ENCODE results near the gene ANKRD9.
"Not testable (repeated sequence)": the region's sequence is repeated elsewhere in the genome, so short reads cannot be mapped to it uniquely, and the experiment has no call there.

The ANKRD9 gene, protein sequence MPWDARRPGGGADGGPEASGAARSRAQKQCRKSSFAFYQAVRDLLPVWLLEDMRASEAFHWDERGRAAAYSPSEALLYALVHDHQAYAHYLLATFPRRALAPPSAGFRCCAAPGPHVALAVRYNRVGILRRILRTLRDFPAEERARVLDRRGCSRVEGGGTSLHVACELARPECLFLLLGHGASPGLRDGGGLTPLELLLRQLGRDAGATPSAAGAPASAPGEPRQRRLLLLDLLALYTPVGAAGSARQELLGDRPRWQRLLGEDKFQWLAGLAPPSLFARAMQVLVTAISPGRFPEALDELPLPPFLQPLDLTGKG

DNA sequence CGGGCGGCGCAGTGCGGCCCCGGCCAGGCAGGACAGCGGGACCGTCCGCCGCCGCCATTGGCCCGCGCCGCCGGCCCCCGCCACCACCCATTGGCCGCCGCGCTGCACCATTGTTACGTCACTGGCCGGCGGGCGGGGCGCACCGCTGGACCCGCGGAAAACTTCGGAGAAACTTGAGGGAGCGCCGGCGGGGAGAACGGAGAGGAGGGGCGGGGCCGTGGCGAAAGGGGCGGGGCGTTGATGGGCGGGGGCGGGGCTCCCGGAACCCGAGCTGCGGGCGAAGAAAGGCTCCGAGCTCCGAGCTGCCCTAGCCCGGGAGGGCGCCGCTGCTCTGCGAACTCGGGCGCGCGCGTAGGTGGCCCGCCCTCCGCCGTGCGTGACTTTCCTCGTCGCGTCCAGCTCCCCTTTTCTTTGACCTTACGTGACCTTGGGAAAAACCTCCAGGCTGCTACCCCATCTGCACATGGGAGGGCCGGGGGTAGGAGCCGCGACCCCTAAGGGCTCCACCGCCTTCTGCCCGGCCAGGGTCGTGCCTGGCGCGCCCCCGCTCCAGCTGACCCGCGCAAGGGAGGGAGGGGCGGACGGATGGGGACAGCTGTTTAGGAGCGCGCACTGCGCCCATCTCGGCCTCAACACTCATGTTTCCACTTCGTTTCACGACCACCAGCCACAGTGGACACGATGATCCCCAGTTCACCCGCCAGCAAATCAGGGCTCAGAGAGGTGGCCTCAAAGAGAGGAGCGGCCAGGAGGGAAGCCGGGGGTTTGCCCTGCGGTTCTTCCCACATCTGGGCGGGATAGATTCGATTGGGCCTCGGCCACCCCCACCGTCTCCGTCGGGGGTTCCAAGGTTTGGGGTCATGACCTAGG lies at the start of gene ANKRD9:
ANKRD9 (minus strand) TSS at position 31 of the 870 bp plus-strand sequence. CDS start 1,887 bp downstream, outside the sequence.
- in situ Hi-C loops (cut with MboI; ENCODE audit: low sequenced_read_pairs), result no loop called here

DNA sequence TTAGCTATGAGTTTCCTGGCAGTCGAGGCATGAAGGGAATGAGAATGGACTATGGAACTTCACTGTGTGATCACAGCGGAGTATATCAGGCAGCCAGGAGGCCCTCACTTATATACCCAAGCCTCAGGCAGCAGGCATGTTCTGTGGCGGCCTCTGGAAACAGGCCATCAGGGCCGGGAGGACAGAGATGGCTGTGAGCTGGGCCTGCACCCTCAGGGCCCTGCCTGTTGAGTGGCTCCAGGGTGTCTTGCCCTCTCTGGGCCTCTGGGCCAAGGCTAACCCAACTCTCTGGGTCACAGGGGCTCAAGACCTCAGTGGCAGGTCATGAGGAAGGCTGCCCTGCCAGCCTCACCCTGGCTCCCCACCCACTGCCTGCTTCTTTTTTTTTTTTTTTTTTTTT lies 49.0 kb upstream of the ANKRD9 start:
- in situ Hi-C loops (cut with MboI; ENCODE audit: low sequenced_read_pairs), result no loop called here

DNA sequence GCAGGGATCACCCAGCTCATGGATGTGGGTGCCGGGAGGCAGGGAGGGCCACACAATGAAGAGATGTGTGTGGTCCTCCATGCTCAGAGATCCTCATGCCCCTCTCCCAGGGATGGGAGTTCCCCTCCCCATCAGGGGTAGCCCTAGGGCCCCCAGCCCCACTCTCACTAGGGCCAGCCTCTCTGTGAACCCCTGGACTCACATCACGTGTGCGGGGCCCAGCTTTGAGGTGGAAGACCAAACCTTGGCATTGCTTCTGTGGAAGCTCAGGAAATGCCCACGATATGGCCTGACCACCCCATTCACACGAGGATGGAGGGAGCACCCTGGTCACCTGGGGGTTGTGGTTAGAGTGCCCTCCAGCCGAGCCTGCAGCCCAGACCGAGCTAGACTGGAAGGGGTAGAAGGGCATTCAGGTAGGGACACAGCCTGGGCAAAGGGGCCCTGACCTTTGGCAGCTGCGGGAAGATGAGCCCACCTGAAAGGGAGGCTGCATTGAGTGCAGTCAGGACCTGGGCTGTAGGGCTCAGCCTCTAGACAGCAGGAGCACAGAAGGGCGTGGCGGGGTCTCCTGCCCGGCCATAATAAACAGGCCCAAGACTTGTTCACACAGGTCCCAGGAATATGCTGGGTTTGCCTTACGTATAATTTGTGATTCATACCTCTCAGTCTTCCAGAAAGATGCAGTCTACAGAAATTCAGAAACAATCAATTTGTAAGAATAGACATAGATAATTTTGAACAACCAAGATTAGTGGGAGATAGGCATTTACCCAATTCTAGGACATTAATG lies 48.1 kb upstream of the ANKRD9 start:
- in situ Hi-C loops (cut with MboI; ENCODE audit: low sequenced_read_pairs), result no loop called here

DNA sequence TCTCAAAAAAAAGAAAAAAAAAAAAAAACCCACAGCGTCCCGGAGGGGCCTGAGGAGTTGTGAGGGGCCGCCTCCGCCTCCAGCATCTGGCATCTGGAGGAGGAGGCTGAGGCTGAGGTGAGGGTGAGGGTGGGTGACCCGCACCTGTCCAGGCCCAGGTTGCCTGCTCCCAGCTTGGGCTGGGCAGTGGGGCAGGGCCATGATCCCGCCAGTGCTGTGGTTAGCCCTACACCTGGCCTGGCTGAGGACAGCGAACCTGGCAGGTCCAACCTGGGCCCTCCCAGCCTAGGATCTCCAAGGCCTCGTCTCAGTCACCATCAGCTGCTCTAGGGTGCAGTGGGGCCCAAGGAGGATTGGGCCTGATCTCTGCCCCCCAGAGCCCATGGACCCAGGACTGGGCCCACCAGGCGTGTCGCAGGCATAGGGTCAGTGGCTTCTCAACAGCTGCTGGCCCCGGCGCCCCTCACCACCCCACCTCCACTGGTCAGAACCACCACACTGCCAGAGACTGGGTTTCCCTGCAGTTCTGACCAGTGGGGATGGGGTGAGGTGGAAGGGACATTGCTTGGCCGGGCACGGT lies 46.6 kb upstream of the ANKRD9 start:
- in situ Hi-C loops (cut with MboI; ENCODE audit: low sequenced_read_pairs), result no loop called here

DNA sequence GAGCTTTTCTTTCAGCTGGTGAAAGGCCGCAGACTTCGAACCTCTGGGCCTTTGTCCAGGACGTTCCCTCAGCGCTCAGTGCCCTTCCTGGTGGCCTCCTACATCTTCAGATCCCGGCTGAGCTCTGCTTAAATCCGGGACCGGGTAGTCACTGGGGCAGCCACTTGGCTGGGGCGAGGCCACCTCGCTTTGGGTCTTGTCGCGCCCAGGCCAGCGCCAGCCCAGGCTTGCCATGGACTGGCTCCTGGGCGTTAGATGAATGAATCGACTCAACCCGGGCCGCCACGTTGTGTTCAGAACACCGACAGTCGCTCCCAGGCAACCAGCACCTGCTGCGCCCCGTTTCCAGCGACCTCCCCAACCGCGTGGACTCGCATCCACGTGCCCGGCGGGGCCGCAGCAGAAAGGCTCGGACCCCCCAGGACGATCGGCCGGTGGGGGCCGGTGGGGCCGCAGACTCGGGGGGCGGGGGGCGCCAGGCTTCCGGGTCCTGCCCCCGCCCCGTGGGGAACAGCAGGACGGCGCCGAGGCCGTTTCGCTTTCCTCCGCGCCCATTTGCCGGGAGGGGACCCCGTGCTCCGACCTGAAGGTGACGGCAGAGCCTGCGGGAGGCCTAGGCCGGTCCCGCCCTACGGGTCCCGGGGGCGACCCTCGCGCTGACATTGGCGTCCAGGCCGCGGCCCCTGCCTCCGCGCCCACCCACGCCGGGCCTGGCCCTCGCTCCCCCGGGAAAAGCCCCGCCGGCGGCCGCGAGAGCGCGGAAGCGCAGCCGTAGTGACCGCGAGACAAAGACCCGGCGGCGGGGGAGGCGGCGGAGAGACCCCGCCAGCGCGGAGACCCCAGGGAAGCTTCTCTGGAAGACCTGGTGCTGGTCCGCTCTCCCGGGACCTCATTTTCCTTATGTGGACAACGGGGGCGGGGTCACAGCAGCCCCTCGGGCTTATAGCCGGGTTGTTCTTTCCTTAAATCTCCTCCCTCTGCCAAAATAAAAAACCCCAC lies 45.5 kb upstream of the ANKRD9 start:
- in situ Hi-C loops (cut with MboI; ENCODE audit: low sequenced_read_pairs), result no loop called here

DNA sequence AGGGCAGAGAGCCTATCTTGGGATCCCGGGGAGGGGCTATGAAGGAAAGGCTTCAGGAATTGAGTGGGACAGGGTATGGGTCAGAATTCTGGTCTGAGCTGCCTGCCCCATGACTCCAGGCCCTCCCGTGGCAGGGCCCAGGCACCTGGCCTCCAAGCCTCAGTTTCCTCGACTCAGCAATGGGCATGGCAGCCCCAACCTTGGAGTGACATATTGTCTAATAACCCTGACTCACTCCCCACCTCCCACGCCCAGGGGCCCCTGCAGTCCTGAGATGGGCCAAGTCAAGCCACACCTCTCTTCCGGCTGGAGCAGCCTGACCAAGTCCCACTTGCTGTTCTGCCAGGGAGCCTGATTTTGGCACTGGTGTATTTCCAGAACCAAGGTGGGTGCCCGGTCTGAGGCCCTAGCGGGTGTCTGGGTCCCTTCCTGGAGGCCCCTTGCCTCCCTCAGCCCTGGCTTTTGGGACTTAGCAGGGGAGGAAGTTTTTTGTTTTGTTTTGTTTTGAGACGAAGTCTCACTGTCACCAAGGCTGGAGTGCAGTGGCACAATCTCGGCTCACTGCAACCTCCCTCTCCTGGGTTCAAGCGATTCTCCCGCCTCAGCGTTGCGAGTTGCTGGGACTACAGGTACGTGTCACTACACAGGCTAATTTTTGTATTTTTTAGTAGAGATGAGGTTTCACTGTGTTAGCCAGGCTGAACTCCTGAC lies 42.6 kb upstream of the ANKRD9 start:
- in situ Hi-C loops (cut with MboI; ENCODE audit: low sequenced_read_pairs), result no loop called here

DNA sequence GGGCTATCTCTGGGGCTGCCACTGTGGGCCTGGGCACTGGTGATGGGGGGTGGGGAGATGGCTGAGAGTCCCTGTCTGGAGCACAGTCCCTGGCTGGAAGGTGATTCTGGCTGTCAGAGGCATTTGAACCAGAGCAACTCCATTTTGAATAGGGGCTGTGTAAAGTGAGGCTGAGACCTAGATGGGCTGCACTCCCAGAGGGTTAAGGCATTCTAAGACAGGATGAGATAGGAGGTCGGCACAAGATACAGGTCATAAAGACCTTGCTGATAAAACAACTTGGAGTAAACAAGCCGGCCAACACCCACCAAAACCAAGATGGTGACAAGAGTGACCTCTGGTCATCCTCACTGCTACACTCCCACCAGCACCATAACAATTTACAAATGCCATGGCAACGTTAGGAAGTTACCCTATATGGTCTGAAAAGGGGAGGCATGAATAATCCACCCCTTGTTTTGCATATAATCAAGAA lies 41.4 kb upstream of the ANKRD9 start:
- in situ Hi-C loops (cut with MboI; ENCODE audit: low sequenced_read_pairs), result not testable (repeated sequence)

DNA sequence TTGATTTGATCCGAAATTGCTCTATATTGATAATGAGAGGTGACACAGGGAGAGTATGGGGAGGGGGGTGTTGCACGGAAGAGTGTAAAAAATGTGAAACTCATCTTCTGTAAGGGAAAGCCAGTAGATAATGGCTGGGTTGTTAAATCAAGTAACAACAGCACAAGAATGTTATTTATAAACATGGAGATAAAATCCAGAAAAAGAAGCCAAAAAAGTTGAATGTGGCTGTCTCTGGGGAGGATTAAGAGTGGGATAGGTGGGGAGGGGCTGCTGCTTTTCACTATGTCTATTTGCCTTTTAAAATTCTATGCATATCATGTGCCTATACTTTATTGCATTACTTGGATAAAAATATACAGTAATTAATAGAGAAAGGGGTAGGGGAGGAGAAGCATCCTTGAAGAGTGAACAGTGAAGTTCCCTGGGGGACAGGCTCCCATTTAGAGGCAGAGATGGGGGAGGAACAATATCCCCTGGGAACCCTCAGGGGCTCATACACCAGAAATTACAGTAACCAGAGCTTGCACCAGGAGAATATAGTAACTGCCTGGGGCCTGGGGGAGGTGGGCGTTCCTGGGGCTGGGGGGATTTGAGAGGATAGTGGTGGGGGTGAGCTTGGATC lies 39.2 kb upstream of the ANKRD9 start:
- in situ Hi-C loops (cut with MboI; ENCODE audit: low sequenced_read_pairs), result no loop called here

DNA sequence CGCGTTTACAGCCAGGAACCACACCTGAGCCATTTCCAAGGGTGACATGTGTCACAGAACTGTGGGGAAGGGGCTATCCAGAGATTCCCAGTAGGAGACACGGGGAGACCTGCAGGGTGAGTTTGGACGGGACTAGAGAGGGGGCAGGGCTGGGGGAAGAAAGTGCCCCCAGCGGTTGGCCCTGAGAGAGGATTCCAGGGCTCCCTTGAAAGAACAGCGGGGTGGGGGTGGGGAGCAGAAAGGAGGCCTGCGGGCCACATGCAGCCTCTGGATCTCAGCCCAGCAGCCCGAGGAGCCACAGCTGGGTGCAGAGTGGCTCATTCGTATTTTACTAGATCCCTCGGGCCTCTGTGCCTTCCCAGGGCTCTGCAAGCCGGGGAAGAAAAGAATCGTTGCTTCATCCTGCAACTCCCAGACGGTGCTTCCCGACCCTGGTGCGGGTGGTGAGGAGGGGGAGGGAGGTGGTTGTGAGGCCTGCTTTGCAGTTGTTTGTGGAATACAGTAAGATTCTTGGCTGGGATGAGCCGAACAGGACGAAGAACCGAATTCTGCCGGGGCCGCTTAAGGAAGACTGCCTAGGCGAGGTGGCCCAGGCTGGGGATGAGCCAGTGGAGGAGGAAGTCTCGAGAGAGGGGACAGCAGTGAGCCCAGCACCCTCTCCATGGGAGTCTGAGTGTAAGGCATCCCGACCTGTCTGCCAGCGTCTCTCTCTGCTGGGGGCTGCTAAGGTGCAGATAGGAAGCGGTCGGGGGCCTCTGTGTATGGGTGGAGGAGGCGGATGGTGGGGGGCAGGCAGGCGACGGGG lies 36.1 kb upstream of the ANKRD9 start:
- in situ Hi-C loops (cut with MboI; ENCODE audit: low sequenced_read_pairs), result no loop called here

DNA sequence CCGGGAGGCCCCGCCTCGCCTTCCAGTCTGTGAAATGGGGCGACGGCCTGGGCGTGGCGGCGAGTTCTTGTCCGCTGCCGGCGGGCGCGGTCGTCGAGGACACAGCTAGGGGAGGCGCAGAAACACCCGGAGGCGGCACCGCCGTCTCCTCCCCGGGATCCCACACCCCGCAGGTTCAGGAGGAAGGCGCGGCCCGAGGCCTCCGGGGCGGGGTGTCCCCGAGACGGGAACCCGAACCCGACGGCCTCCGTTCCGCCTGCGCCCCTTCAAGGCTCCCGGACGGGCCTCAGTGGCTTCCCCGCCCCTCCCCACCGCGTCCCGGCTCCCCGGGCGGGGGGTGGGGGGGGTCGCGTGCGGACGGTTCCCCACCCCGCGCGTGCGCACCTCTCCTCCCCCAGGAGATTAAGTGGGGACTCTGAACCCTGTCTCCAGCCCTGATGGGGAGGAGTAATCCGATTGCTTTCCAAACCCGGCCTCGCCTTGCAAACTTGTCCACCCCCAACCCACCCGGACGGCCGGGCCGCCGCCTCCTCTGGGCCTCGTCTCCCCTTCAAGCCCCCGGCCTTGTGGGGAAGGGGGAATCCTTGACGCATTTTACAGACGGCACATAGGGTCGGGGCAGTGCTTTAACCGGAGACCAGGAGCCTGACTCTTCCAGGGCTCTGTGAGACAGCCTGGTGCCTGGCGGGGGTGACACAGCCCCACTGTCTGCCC lies 35.3 kb upstream of the ANKRD9 start:
- in situ Hi-C loops (cut with MboI; ENCODE audit: low sequenced_read_pairs), result no loop called here

DNA sequence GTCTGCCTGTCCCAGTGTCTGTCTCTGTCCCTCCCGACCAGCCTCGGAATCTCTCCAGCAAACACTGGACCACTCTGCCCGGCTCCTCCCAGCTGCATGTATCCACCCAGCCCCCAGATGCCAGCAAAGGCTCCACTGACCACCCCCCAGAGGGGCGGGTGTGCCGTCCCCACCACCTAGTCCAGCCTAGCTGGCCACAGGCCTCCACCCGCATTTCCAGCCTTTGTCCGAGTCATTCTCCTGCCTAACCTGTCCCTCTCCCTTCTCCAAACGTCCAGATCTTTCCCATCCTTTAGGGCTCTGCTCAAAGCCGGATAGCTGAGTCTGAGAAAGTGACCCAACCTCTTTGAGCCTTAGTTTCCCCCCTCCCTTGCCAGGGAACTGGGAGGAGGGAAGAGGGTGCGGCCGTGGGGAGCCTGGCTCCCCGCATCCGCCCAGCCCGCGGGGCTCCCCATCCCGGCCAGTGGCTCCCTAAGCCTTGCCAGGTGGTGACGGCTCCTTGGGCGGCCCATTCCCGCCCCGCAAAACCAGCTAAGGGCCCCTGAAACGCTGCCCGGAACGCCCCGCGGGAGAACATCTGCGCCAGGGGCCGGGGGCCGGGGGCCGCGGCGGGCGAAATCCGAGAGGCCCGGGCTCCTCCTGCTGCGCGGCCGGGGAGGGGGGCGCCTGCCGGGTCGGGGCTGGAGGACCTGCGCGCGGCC lies 34.6 kb upstream of the ANKRD9 start:
- in situ Hi-C loops (cut with MboI; ENCODE audit: low sequenced_read_pairs), result no loop called here

DNA sequence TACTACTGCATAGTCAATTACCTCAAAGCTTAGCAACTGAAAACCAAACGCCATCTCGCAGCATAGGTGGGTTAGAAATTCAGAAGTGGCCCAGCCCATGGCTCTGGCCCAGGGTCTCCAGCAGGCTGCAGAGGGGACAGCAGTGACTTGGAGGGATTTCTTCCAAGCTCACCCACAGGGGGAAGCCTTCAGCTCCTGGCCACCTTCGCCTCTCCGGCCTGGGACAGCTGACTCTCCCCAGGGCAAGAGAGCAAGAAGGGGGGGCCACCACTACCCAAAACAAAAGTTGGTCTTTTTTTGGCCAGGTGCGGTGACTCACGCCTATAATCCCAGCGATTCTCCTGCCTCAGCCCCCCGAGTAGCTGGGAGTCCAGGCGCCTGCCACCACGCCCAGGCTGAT lies 32.2 kb upstream of the ANKRD9 start:
- in situ Hi-C loops (cut with MboI; ENCODE audit: low sequenced_read_pairs), result no loop called here

DNA sequence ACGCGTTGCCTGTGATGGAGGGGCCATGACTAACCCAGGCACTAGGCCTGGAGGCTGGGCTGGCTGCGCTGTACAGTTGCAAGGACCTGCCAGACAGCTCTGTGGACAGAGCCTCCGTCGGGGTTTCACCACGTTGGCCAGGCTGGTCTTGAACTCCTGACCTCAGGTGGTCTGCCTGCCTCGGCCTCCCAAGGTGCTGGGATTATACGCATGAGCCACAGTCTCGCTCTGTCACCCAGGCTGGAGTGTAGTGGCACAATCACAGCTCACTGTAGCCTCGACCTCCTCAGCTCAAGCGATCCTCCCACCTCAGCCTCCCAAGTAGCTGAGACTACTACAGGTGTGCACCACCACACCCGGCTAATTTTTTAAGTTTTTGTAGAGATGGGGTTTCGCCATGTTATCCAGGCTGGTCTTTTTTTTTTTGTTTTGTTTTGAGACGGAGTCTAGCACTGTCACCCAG lies 31.5 kb upstream of the ANKRD9 start:
- in situ Hi-C loops (cut with MboI; ENCODE audit: low sequenced_read_pairs), result not testable (repeated sequence)

DNA sequence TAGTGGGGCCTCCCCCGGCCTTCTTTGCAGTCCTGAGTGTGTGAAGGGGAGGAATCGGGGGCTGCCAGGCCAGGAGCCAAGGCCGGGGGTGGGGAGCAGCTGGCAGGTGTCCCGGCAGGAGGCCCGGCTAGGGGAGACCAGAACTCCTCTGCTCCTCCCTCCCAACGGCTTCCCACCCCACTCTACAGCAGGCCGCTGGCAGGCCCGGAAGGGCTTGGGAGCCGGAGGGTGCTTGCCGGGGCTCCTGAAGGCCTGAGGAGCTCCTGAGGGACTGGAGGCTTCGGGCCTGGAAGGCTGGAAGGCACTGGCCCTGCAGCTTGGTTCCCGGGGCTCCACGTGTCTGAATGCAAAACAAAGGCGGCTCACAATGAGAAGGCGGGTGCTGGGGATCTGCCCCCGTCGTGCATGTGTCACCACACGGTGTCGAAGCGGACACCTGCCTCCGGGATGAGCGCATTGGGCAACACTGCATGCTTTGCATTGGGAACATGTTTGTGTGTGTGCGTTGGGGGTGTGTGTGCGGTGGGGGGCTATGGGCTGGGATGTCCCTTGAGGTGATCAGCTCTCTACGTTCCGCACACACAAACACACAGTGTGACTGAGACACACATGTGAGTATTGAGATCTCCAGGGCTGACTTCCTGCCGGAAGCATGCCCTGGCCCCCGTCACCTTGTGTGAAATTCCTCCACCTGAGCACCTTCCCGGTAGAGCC lies 30.9 kb upstream of the ANKRD9 start:
- in situ Hi-C loops (cut with MboI; ENCODE audit: low sequenced_read_pairs), result no loop called here

DNA sequence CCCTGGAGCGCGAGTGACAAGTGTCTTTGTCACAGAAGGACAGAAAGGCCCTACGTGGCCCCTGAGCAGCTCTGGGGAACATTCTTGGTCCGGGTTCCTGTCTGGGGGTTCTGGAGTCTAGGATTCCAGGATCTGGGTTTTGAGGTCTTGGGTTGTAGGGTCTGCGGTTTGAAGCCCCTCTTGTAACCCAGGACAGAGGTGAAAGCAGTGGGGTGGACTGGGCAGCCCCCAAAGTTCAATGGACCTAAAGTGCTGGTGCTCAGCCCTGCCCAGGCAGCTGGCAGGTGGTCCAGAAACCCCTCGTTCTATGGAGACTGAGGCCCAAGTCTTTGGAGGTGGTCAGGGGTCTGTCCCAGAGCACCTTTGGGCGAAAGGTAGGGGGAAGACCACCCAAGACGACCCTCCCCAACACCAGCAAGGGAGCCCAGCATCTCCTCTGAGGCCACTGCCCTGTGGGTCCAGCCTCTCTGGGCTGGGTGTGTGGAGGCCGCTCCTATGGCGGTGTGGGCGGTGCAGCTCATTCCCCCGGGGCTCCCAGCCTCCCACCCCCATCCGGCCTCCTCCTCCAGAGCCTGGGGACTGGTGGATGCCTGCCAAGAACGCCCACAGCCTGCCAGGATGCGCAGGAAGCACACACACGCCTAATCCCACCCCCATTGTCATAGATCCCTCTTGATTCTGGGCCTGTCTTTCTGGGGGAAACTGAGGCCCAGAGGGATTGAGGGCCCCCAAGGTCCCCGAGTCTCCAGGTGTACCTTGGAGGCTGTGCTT lies 30.2 kb upstream of the ANKRD9 start:
- in situ Hi-C loops (cut with MboI; ENCODE audit: low sequenced_read_pairs), result no loop called here
